ENCODE results near the gene ATG2A. TPM values are rescaled to one million over a fixed set of nuclear protein-coding genes. Genes with fewer than 3 reads are reported as not detected.
A peak's percentile ranks its signal among the peaks of the same experiment; 100 is the strongest.

ATG2A gene
- total RNA-seq, 1 donor from 2014 or later, result 14.1 TPM

- DNase-seq (ENCODE audit: low read depth), result no peak
Measured at GRCh38 chr11:64905516-64906313, 11.3 kb downstream of the ATG2A start.

- DNase-seq (ENCODE audit: low read depth), result no peak
Measured at GRCh38 chr11:64903291-64903833, 13.6 kb downstream of the ATG2A start.

- no peak for DNase-seq (ENCODE audit: low read depth)
Measured at GRCh38 chr11:64902102-64902900, 14.7 kb downstream of the ATG2A start.

- no peak for DNase-seq (ENCODE audit: low read depth)
Measured at GRCh38 chr11:64900774-64901173, 16.2 kb downstream of the ATG2A start.

GRCh38 chr11:64900263-64900678 is 16.7 kb downstream of the ATG2A start:
- DNase-seq (ENCODE audit: low read depth), result no peak

- no peak for DNase-seq (ENCODE audit: low read depth)
Measured at GRCh38 chr11:64898541-64898940, 18.5 kb downstream of the ATG2A start.

- no peak for DNase-seq (ENCODE audit: low read depth)
Measured at GRCh38 chr11:64898076-64898445, 18.9 kb downstream of the ATG2A start.

- no peak for DNase-seq (ENCODE audit: low read depth)
Measured at GRCh38 chr11:64897381-64898075, 19.5 kb downstream of the ATG2A start.

GRCh38 chr11:64896448-64897022 is 20.5 kb downstream of the ATG2A start:
- DNase-seq (ENCODE audit: low read depth), result no peak

GRCh38 chr11:64894812-64895452 is 22.1 kb downstream of the ATG2A start:
- no peak for DNase-seq (ENCODE audit: low read depth)

- peak; percentile 83 for DNase-seq (ENCODE audit: low read depth)
Measured at GRCh38 chr11:64894070-64894811, 22.8 kb downstream of the ATG2A start.

GRCh38 chr11:64893194-64894069 is 23.6 kb downstream of the ATG2A start:
- DNase-seq (ENCODE audit: low read depth), result peak; percentile 49

- DNase-seq (ENCODE audit: low read depth), result no peak
Measured at GRCh38 chr11:64892838-64893193, 24.2 kb downstream of the ATG2A start.

GRCh38 chr11:64892411-64892831 is 24.6 kb downstream of the ATG2A start:
- no peak for DNase-seq (ENCODE audit: low read depth)

- no peak for DNase-seq (ENCODE audit: low read depth)
Measured at GRCh38 chr11:64891880-64892279, 25.1 kb downstream of the ATG2A start.

GRCh38 chr11:64891215-64891848 is 25.7 kb downstream of the ATG2A start:
- DNase-seq (ENCODE audit: low read depth), result no peak

GRCh38 chr11:64890522-64890939 is 26.5 kb downstream of the ATG2A start:
- DNase-seq (ENCODE audit: low read depth), result no peak

- no peak for DNase-seq (ENCODE audit: low read depth)
Measured at GRCh38 chr11:64888729-64889511, 28.1 kb downstream of the ATG2A start.

Measured in myocyte (in vitro differentiated cells).